Thoracic aorta (tissue), 2 donors: ENCODE results near the gene VEGFA. TPM values are rescaled to one million over a fixed set of nuclear protein-coding genes. Genes with fewer than 3 reads are reported as not detected.
A peak's percentile ranks its signal among the peaks of the same experiment; 100 is the strongest.

Experiments used
- ATAC-seq: fragments of 150-250 bp; one replicate; pipeline ENCODE4 v1.8.0; 2017; ENCODE audit warnings: low read depth; ENCODE audit not compliant: insufficient number of reproducible peaks, low FRiP score
- DNase-seq: peaks from one replicate; pipeline ENCODE4 v3.0.0-alpha.2; 2020; ENCODE audit warnings: low spot score
- H3K27ac ChIP-seq, 2 donors: fragments of 200-600 bp; sonication (generic); 1 replicate in 1 of 2; 2 replicates in 1 of 2; pipeline ENCODE4 v1.5.1; 2016; ENCODE audit warnings: mild to moderate bottlenecking in 2 of 2, moderate library complexity in 2 of 2
- H3K27me3 ChIP-seq: fragments of 200-600 bp; sonication (generic); replicated peaks from 2 replicates; pipeline ENCODE4 v1.6.0; 2016; ENCODE audit warnings: mild to moderate bottlenecking; ENCODE audit not compliant: insufficient read depth
- H3K36me3 ChIP-seq: fragments of 200-600 bp; sonication (generic); one replicate; pipeline ENCODE4 v1.5.1; 2016
- H3K4me1 ChIP-seq, 2 donors: fragments of 200-600 bp; sonication (generic); 1 replicate in 1 of 2; 2 replicates in 1 of 2; pipeline versions ENCODE4 v1.5.1 to v1.6.0; 2016; ENCODE audit warnings: low read depth in 2 of 2, mild to moderate bottlenecking in 1 of 2; ENCODE audit not compliant: control insufficient read depth in 1 of 2
- H3K4me3 ChIP-seq: fragments of 200-600 bp; sonication (generic); 2 replicates; pipeline ENCODE4 v1.5.1; 2016; ENCODE audit warnings: mild to moderate bottlenecking
- H3K9me3 ChIP-seq: fragments of 200-600 bp; sonication (generic); 2 replicates; pipeline ENCODE4 v1.5.1; 2016
- CTCF ChIP-seq: fragments of 200-600 bp; sonication (generic); IDR thresholded peaks from one replicate; pipeline ENCODE4 v1.5.1; 2019; ENCODE audit warnings: antibody characterized with exemption
- total RNA-seq, 2 donors: library from RNA; depleted of rRNA; stranded (reverse); fragments of >200 nt; gene quantifications; one replicate each; pipeline versions ENCODE4 v1.1.0 to v1.2.3, GENCODE V29; 2016

VEGFA gene
- total RNA-seq, 2 donors from 2014 or later: 36.0 to 117 TPM

- Histone ChIP-seq H3K4me3 (no peak overlapping the region), H3K36me3 (no peaks in the 10 kb centered on the region), H3K27ac (peak overlapping the region in 1 of 2 donors; percentile 84), H3K27me3 (no peaks in the 10 kb centered on the region), H3K4me1 (peaks cover 0 to 33% of the 10 kb centered on the region in 2 donors), H3K9me3 (no peaks in the 10 kb centered on the region)
- TF ChIP-seq CTCF: no peak
- ATAC-seq (no peak), DNase-seq (no peak)
Observed at GRCh38 chr6:43768983-43769525, 957 bp upstream of the VEGFA start.

- Histone ChIP-seq H3K27ac (peak overlapping the region; percentile 84 to 88), H3K4me1 (peaks cover 5 to 49% of the 10 kb centered on the region in 2 donors), H3K36me3 (no peaks in the 10 kb centered on the region), H3K27me3 (no peaks in the 10 kb centered on the region), H3K4me3 (peak overlapping the region; percentile 88), H3K9me3 (no peaks in the 10 kb centered on the region)
- no peak for DNase-seq
- TF ChIP-seq CTCF: no peak
- ATAC-seq: no peak
Observed at GRCh38 chr6:43770372-43771209, 580 bp downstream of the VEGFA start.

- peak overlapping the region; percentile 88 for H3K4me3 ChIP-seq
- ATAC-seq (no peak), DNase-seq (no peak)
- peaks cover 5 to 51% of the 10 kb centered on the region in 2 donors for H3K4me1 ChIP-seq
- no peaks in the 10 kb centered on the region for H3K36me3 ChIP-seq
- no peaks in the 10 kb centered on the region for H3K9me3 ChIP-seq
- H3K27me3 ChIP-seq: no peaks in the 10 kb centered on the region
- H3K27ac ChIP-seq: peak overlapping the region; percentile 84 to 88
- peak; percentile 26 for TF ChIP-seq CTCF
Observed at GRCh38 chr6:43771210-43771857, 1.3 kb downstream of the VEGFA start.

- Histone ChIP-seq H3K27me3 (no peaks in the 10 kb centered on the region), H3K4me1 (peaks cover 5 to 51% of the 10 kb centered on the region in 2 donors), H3K27ac (peak overlapping the region; percentile 84 to 88), H3K36me3 (no peaks in the 10 kb centered on the region), H3K9me3 (no peaks in the 10 kb centered on the region), H3K4me3 (peak overlapping the region; percentile 88)
- no peak for TF ChIP-seq CTCF
- peak; percentile 30 for ATAC-seq
- no peak for DNase-seq
Observed at GRCh38 chr6:43771858-43772680, 2.1 kb downstream of the VEGFA start.
